K562 (cell line): ENCODE measurements around the gene NCCRP1. TPM values are rescaled to one million over a fixed set of nuclear protein-coding genes. Genes with fewer than 3 reads are reported as not detected.

Experiments
- CEBPB ChIP-seq: fragments of 450-650 bp; IDR thresholded peaks from 2 replicates; pipeline ENCODE4 v1.6.1; 2016; ENCODE audit warnings: missing genetic modification characterization, missing compliant biosample characterization
- DNMT1 ChIP-seq: fragments of 450-650 bp; IDR thresholded peaks from 2 replicates; pipeline ENCODE4 v1.6.1; 2016; ENCODE audit warnings: antibody characterized with exemption, mild to moderate bottlenecking
- EHMT2 ChIP-seq: fragments of 450-650 bp; IDR thresholded peaks from 2 replicates; pipeline ENCODE4 v1.6.1; 2018; ENCODE audit warnings: antibody characterized with exemption
- ELF1 ChIP-seq: fragments of 200-800 bp; sonication (Bioruptor generic); IDR thresholded peaks from 2 replicates; pipeline ENCODE4 v1.6.1; 2016; ENCODE audit warnings: missing genetic modification characterization, missing compliant biosample characterization
- GABPA ChIP-seq: fragments of 200-800 bp; sonication (Bioruptor generic); conservative IDR thresholded peaks from 2 replicates; pipeline ENCODE4 v1.6.1; 2016; ENCODE audit warnings: low read depth, missing genetic modification characterization, missing compliant biosample characterization
- KAT7 ChIP-seq: sonication (generic); formaldehyde crosslinking; IDR thresholded peaks from 2 replicates; pipeline ENCODE4 v1.8.0; 2022; ENCODE audit warnings: missing genetic modification reagents, mild to moderate bottlenecking, borderline replicate concordance
- NCOA4 ChIP-seq: fragments of 450-650 bp; IDR thresholded peaks from 2 replicates; pipeline ENCODE4 v1.6.1; 2018; ENCODE audit warnings: mild to moderate bottlenecking; ENCODE audit not compliant: partially characterized antibody
- RBM22 ChIP-seq: fragments of 200-400 bp; formaldehyde crosslinking; IDR thresholded peaks from 2 replicates; pipeline ENCODE4 v1.6.1; 2018; ENCODE audit warnings: low read length, low read depth; ENCODE audit not compliant: poor library complexity, severe bottlenecking
- SIN3A ChIP-seq, 2 experiments: fragments of 150-350 bp in 1 of 2; IDR thresholded peaks; 2 replicates each; pipeline ENCODE4 v1.6.1; 2011 to 2016; ENCODE audit warnings: borderline replicate concordance in 2 of 2, low read depth in 2 of 2, low read length in 2 of 2, mild to moderate bottlenecking in 2 of 2, moderate library complexity in 2 of 2; ENCODE audit not compliant: control insufficient read depth in 1 of 2
- SRSF7 ChIP-seq: fragments of 200-400 bp; formaldehyde crosslinking; optimal IDR thresholded peaks from 2 replicates; pipeline ENCODE3; 2017; ENCODE audit warnings: mild to moderate bottlenecking, low read depth, low read length
- ZNF197 ChIP-seq: fragments of 200-800 bp; sonication (Bioruptor generic); IDR thresholded peaks from 2 replicates; pipeline ENCODE4 v1.6.1; 2016; ENCODE audit warnings: low read depth, missing genetic modification characterization, missing compliant biosample characterization
- ZNF766 ChIP-seq: fragments of 200-800 bp; sonication (Bioruptor generic); conservative IDR thresholded peaks from 2 replicates; pipeline ENCODE4 v1.6.1; 2016; ENCODE audit warnings: missing genetic modification characterization, missing compliant biosample characterization
- polyA plus RNA-seq, 8 experiments: library from polyadenylated mRNA; depleted of rRNA in 4 of 8; stranded (reverse) in 5 of 8; unstranded in 3 of 8; fragments of >200 nt; fragmentation: Nextera tagmentation in 2 of 8; fragmentation: Illumina TruSeq in 1 of 8; extraction: Ambion mirVana in 2 of 8; extraction: Trizol in 1 of 8; gene quantifications; 2 replicates each; pipeline versions ENCODE4 v1.2.1 to v1.2.3, GENCODE V29; 2011 to 2014; ENCODE audit warnings: inconsistent platforms in 1 of 8, missing spikeins in 1 of 8
- total RNA-seq, 7 experiments: library from RNA; depleted of rRNA in 6 of 7; stranded (reverse); fragments of >200 nt in 6 of 7; fragmentation: Illumina TruSeq in 2 of 7; extraction: Trizol in 2 of 7; gene quantifications; 2 replicates each; pipeline versions ENCODE4 v1.2.1 to v1.2.3, GENCODE V29; 2011 to 2021; ENCODE audit warnings: low replicate concordance in 1 of 7
- TF ChIP-seq, protein P1 (sequence below): IDR thresholded peaks from 3 replicates; pipeline ENCODE4 v1.6.1; 2011; ENCODE audit warnings: borderline replicate concordance, mild to moderate bottlenecking; ENCODE audit not compliant: insufficient read length, insufficient read depth
- TF ChIP-seq, protein P2 (sequence below): fragments of 250-450 bp; sonication (Bioruptor Pico); IDR thresholded peaks from 2 replicates; pipeline ENCODE4 v1.6.1; 2021; ENCODE audit warnings: mild to moderate bottlenecking
- TF ChIP-seq, protein P3 (sequence below): IDR thresholded peaks from 2 replicates; pipeline ENCODE4 v1.6.1; 2016; ENCODE audit warnings: missing genetic modification characterization, missing compliant biosample characterization
- TF ChIP-seq, protein P4 (sequence below): sonication (generic); formaldehyde crosslinking; IDR thresholded peaks from 2 replicates; pipeline ENCODE4 v1.8.1; 2023; ENCODE audit warnings: mild to moderate bottlenecking, missing genetic modification reagents
- TF ChIP-seq, protein P5 (sequence below), 2 experiments: fragments of 450-650 bp; IDR thresholded peaks; 2 replicates each; pipeline ENCODE4 v1.6.1; 2018; ENCODE audit warnings: mild to moderate bottlenecking in 2 of 2, low read depth in 1 of 2; ENCODE audit not compliant: partially characterized antibody in 2 of 2

NCCRP1 gene
- total and polyA plus RNA-seq, 9 of the 15 experiments (the other 6 are each of a cell fraction or from before 2014, with no cell fraction given), result 0.05 TPM; not detected in 8

DNA sequence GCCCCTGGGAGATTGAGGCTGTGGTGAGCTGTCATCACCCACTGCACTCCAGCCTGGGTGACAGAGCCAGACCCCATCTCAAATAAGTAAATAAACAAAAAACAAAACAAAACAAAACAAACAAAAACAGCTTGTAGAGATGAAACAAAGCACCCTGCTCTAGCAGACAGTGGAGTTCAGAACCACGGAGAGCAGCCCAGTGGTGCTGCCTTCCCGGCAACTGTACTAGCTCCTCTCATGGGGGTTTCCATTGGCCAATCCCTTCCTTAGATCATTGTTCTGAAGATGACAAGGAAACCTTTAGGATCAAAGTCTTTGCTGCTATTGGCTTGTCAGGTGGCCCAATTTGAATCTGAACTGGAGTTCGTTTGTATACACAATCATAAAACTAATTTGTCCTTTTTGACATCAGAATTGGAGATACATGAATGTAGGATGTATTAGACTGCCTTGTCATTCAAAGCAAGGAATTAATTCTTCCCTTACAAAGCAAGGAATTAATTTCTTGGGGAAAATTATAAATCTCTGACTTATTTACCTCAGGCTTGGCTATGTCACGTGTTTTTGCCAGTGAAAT, 27.0 kb downstream of the NCCRP1 start (continued):
- TF ChIP-seq, protein P1, sequence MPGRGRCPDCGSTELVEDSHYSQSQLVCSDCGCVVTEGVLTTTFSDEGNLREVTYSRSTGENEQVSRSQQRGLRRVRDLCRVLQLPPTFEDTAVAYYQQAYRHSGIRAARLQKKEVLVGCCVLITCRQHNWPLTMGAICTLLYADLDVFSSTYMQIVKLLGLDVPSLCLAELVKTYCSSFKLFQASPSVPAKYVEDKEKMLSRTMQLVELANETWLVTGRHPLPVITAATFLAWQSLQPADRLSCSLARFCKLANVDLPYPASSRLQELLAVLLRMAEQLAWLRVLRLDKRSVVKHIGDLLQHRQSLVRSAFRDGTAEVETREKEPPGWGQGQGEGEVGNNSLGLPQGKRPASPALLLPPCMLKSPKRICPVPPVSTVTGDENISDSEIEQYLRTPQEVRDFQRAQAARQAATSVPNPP, result no peak
- TF ChIP-seq, protein P2, sequence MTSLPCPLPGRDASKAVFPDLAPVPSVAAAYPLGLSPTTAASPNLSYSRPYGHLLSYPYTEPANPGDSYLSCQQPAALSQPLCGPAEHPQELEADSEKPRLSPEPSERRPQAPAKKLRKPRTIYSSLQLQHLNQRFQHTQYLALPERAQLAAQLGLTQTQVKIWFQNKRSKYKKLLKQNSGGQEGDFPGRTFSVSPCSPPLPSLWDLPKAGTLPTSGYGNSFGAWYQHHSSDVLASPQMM (CRISPR knock-in tag), result no peak
- TF ChIP-seq CEBPB (tag) (no peak), EHMT2 (peak; percentile 98), NCOA4 (no peak), KAT7 (CRISPR knock-in tag) (no peak), ELF1 (tag) (no peak), GABPA (tag) (no peak), ZNF766 (CRISPR knock-in tag) (no peak), SRSF7 (no peak), SIN3A (IDR thresholded peaks at IDR 0.05; ENCODE audit: borderline replicate concordance in 2 of 2, control insufficient read depth in 1 of 2, low read depth in 2 of 2, low read length in 2 of 2) (no peak), RBM22 (no peak), DNMT1 (no peak), ZNF197 (0 out of 2 replicates have a peak, but pooled peaks have one; percentile 40)
- TF ChIP-seq, protein P3, sequence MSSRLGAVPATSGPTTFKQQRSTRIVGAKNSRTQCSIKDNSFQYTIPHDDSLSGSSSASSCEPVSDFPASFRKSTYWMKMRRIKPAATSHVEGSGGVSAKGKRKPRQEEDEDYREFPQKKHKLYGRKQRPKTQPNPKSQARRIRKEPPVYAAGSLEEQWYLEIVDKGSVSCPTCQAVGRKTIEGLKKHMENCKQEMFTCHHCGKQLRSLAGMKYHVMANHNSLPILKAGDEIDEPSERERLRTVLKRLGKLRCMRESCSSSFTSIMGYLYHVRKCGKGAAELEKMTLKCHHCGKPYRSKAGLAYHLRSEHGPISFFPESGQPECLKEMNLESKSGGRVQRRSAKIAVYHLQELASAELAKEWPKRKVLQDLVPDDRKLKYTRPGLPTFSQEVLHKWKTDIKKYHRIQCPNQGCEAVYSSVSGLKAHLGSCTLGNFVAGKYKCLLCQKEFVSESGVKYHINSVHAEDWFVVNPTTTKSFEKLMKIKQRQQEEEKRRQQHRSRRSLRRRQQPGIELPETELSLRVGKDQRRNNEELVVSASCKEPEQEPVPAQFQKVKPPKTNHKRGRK (tag), result no peak
- TF ChIP-seq, protein P4, sequence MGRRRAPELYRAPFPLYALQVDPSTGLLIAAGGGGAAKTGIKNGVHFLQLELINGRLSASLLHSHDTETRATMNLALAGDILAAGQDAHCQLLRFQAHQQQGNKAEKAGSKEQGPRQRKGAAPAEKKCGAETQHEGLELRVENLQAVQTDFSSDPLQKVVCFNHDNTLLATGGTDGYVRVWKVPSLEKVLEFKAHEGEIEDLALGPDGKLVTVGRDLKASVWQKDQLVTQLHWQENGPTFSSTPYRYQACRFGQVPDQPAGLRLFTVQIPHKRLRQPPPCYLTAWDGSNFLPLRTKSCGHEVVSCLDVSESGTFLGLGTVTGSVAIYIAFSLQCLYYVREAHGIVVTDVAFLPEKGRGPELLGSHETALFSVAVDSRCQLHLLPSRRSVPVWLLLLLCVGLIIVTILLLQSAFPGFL (CRISPR knock-in tag), result no peak
- TF ChIP-seq, protein P5, sequence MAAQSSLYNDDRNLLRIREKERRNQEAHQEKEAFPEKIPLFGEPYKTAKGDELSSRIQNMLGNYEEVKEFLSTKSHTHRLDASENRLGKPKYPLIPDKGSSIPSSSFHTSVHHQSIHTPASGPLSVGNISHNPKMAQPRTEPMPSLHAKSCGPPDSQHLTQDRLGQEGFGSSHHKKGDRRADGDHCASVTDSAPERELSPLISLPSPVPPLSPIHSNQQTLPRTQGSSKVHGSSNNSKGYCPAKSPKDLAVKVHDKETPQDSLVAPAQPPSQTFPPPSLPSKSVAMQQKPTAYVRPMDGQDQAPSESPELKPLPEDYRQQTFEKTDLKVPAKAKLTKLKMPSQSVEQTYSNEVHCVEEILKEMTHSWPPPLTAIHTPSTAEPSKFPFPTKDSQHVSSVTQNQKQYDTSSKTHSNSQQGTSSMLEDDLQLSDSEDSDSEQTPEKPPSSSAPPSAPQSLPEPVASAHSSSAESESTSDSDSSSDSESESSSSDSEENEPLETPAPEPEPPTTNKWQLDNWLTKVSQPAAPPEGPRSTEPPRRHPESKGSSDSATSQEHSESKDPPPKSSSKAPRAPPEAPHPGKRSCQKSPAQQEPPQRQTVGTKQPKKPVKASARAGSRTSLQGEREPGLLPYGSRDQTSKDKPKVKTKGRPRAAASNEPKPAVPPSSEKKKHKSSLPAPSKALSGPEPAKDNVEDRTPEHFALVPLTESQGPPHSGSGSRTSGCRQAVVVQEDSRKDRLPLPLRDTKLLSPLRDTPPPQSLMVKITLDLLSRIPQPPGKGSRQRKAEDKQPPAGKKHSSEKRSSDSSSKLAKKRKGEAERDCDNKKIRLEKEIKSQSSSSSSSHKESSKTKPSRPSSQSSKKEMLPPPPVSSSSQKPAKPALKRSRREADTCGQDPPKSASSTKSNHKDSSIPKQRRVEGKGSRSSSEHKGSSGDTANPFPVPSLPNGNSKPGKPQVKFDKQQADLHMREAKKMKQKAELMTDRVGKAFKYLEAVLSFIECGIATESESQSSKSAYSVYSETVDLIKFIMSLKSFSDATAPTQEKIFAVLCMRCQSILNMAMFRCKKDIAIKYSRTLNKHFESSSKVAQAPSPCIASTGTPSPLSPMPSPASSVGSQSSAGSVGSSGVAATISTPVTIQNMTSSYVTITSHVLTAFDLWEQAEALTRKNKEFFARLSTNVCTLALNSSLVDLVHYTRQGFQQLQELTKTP (IDR thresholded peaks at IDR 0.05; ENCODE audit: low read depth in 1 of 2, partially characterized antibody in 2 of 2), result peak in 1 of 2 experiments; percentile 82
